CD4-positive, alpha-beta T cell treated with Interferon gamma for 1 hour (primary cell): ENCODE data around the gene IL10RB.
"Not testable (repeated sequence)": the region's sequence is repeated elsewhere in the genome, so short reads cannot be mapped to it uniquely, and the experiment has no call there.

Source experiments
- DNase-seq: peaks from one replicate; pipeline ENCODE4 v3.0.0-alpha.2; 2020

Gene IL10RB

GRCh38 chr21:33241846-33242245, 24.3 kb upstream of the IL10RB start:
- DNase-seq: no peak

GRCh38 chr21:33242846-33243245, 23.3 kb upstream of the IL10RB start:
- not testable (repeated sequence) for DNase-seq

- DNase-seq: no peak
Measured at GRCh38 chr21:33244082-33244778, 21.9 kb upstream of the IL10RB start.

GRCh38 chr21:33244779-33245105, 21.4 kb upstream of the IL10RB start:
- DNase-seq: no peak

- DNase-seq: no peak
Measured at GRCh38 chr21:33245289-33245918, 20.8 kb upstream of the IL10RB start.

- DNase-seq: no peak
Measured at GRCh38 chr21:33246506-33246905, 19.7 kb upstream of the IL10RB start.

GRCh38 chr21:33246963-33247362, 19.2 kb upstream of the IL10RB start:
- no peak for DNase-seq

GRCh38 chr21:33247599-33247998, 18.6 kb upstream of the IL10RB start:
- no peak for DNase-seq

GRCh38 chr21:33249331-33250002, 16.7 kb upstream of the IL10RB start:
- DNase-seq: no peak

DNA sequence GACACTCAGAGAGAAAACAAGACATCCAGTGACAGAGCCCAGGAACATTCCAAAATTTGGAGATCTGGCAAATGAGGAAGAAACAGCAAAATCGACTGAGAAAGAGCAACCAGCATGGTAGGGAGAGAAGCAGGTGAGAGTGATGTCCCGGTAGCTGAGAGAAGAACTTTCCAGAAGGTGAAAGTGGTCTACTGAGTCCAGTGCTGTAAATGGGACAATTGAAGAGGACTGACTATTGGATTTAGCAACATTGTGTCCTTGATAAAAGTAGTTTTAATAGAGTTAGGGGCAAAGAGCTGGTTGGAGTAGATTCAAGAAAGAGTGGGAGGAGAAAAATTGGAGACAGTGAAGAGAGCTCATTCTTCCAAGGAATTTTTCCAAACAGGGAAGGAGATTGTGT, 15.0 kb upstream of the IL10RB start:
- DNase-seq: no peak

- not testable (repeated sequence) for DNase-seq
Measured at GRCh38 chr21:33253382-33253781, 12.8 kb upstream of the IL10RB start.

- DNase-seq: no peak
Measured at GRCh38 chr21:33254766-33255165, 11.4 kb upstream of the IL10RB start.

GRCh38 chr21:33255404-33255803, 10.8 kb upstream of the IL10RB start:
- DNase-seq: no peak

- no peak for DNase-seq
Measured at GRCh38 chr21:33256019-33256418, 10.1 kb upstream of the IL10RB start.

DNA sequence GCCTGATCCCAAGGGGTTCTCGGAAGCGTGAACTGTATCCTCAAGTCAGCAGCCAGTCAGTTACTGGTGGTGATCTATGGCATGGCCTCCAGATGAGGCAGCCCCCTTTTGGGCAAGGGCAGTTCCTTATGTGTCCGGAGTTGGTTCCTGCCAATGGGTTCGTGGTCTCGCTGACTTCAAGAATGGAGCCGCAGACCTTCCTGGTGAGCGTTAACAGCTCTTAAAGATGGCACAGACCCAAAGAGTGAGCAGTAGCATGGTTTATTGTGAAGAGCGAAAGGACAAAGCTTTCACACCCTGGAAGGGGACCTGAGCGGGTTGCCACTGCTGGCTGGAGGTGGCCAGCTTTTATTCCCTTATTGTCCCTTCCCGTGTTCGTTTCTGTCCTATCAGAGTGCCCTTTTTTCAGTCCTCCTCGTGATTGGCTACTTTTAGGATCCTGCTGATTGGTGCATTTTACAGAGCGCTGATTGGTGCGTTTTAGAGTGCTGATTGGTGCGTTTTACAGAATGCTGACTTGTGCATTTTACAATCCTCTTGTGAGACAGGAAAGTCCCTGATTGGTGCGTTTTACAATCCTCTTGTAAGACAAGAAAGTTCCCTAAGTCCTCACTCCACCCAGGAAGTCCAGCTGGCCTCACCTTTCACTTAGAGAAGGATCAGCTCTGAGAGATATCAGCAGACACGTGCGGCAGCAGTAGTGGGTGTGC, 8.9 kb upstream of the IL10RB start:
- DNase-seq: no peak

DNA sequence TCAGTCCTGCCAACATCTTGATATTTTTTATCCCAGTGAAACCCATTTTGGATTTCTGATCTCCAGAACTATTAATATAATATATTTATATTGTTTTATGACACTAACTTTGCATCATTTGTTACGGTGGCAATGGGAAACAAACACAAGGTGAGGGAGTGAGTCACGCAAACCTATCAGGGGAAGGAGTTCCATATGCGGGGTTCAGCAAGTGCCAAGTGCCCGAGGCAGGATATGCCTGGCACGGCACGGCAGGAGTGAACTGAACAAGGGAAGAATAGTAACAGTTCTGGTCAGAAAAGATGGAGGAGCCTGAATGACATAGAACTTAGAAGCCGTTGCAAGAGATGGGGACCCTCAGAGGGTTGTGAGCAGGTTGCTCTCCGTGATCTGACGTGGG, 7.7 kb upstream of the IL10RB start:
- DNase-seq: no peak

GRCh38 chr21:33259428-33259827, 6.7 kb upstream of the IL10RB start:
- no peak for DNase-seq

- DNase-seq: no peak
Measured at GRCh38 chr21:33259995-33260394, 6.2 kb upstream of the IL10RB start.

GRCh38 chr21:33261635-33262034, 4.5 kb upstream of the IL10RB start:
- peak; percentile 23 for DNase-seq

DNA sequence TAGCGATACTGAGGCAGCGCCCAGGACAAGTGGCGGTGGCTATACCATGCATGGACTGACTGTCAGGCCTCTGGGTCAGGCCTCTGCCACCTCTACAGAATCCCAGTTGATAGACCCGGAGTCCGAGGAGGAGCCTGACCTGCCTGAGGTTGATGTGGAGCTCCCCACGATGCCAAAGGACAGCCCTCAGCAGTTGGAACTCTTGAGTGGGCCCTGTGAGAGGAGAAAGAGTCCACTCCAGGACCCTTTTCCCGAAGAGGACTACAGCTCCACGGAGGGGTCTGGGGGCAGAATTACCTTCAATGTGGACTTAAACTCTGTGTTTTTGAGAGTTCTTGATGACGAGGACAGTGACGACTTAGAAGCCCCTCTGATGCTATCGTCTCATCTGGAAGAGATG, 3.2 kb upstream of the IL10RB start:
- no peak for DNase-seq

- DNase-seq: no peak
Measured at GRCh38 chr21:33264561-33264960, 1.6 kb upstream of the IL10RB start.

GRCh38 chr21:33265664-33266049, 510 bp upstream of the IL10RB start:
- DNase-seq: peak; percentile 81

- DNase-seq: peak; percentile 28
Measured at GRCh38 chr21:33266789-33267135, 595 bp downstream of the IL10RB start.

DNA sequence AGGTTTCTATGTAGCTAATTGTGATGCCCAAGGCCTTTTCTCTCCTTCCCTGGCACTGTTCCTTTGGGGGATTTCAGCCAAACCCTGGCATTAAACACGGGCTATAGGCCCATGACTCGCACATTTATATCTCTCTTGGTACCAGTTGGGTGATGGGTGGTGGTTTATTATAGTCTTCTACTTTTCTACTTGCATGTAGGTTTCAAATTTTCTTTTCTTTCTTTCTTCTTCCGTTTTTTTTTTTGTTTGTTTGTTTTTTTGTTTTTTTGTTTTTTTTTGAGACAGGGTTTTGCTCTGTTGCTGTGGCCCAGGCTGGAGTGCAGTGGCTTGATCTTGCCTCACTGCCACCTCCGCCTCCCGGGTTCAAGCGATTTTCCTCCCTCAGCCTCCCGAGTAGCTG, 1.1 kb downstream of the IL10RB start:
- no peak for DNase-seq
